Hematopoietic multipotent progenitor cell treated with erythropoietin and hydrocortisone succinate and interleukin-3 and kit ligand, for 17 days (in vitro differentiated cells): ENCODE data around the gene C1orf167.
A peak's percentile ranks its signal among the peaks of the same experiment; 100 is the strongest.

Experiments
- DNase-seq: peaks from one replicate; pipeline ENCODE4 v3.0.0-alpha.2; 2015; ENCODE audit warnings: low spot score

The C1orf167 gene

DNA sequence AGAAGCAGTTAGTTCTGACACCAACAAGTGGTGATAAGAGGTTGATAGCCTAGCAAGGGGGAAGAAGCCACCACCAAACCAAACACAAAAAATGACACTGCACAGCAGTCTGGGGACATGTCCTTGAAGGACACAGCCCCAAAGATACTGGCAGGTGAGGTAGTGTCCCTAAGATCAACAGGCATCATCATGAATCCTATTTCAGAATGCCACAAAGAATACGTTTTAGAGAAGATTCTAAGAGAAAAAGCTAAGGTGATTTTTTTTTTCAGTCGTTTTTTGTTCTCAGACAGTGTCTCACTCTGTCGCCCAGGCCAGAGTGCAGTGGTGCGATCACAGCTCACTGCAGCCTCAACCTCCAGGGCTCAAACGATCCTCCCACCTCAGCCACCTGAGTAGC, 24.2 kb downstream of the C1orf167 start:
- DNase-seq, result peak; percentile 19

GRCh38 chr1:11787251-11787803, 25.3 kb downstream of the C1orf167 start:
- peak; percentile 36 for DNase-seq

GRCh38 chr1:11787804-11788436, 25.9 kb downstream of the C1orf167 start:
- DNase-seq, result no peak

GRCh38 chr1:11788549-11789053, 26.6 kb downstream of the C1orf167 start:
- no peak for DNase-seq

- DNase-seq, result peak; percentile 21
Observed at GRCh38 chr1:11789126-11790067, 27.4 kb downstream of the C1orf167 start.

GRCh38 chr1:11790101-11790879, 28.3 kb downstream of the C1orf167 start:
- DNase-seq, result peak; percentile 31

DNA sequence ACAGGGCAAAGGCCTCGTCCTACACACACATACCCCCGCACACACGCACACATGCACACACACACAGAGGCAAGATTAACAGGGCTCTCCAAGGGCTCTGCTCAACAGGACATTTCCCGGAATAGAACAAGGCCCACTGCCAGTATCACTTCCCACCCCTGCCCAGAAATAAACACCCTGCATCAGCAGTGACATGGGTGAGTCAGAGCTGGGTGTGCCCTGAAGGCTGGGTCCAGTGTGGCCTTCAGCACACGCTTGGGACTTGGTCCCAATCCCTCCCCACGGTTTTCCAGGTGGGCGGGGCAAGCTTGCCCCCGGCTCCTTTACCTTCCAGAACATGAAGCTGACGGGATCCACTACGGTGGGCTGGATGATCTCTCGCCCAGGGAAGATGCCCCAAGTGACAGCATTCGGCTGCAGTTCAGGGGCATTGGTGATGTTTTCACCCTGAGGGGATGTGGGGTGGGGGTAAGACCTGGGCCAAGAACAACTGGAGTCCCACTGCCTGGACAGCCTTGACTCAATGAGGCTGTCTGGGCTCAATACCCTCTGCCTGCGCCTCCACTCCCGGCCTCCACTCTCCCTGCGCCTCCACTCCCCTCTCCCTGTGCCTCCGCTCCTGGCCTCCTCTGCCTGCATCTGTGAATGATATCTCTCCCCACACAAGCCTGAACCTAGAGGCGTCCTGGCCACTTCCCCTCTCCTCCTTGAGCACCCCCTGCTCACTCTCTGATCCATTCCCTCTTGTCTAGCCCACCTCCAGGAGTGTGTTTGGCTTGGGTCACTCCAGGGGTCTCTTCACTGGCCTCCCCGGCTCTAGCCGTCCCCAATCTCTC, 29.1 kb downstream of the C1orf167 start:
- DNase-seq, result peak; percentile 90

DNA sequence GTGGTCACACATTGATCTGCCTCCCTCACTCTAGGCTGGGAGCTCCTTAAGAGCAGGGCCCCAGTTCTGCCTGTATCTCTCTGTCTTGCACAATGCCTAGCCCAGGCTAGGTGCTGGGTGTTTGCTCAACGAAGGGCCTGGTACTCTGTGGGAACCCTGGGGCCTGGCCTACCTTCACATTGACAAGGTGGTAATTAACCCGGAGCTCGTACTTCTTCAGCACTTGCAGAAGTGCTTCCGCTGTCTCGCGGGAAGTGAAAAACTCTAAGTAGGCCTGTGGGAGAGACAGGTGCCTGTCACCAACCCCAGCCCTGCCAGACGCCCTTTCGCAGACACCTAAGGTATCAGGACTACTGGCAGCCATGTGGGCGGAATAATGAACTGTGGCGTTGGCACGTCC, 30.1 kb downstream of the C1orf167 start:
- DNase-seq, result peak; percentile 30

- no peak for DNase-seq
Observed at GRCh38 chr1:11793819-11794218, 31.8 kb downstream of the C1orf167 start.

DNA sequence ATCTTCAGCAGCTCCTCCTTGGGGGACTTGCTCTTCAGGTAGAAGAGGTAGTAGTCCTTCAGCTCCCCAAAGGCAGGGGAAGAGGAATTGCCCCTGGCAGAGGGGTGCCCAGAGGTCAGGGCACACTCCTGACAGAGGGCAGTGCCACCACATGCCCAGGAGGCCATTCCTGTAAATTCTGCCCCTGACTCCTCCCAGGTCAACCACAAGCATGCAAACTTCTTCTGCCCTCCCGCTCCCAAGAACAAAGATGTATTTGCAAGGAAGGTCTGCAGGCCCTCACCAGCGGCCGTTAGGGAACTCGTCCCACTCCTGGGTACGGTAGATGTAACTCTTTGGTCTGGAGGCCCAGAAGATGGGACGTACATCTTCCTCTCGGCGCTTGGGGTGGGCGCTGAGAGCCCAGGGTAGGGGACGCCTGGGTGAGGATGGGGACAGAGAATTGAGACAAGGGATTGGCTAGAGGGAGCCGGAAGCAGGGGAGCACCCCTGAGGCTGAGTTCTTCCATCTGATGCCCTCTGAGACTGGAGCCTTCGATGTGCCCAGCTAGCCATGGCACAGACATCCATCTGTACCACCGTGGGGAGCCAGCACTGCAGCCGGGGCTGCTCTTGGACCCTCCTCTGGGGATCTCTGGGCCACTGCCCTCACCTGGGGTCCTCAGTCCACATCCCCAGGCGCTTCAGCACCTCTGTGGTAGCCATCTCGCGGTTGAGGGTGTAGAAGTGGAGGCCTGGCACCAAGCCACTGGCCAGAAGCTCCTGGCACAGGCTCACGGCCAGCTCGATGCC, 32.6 kb downstream of the C1orf167 start:
- no peak for DNase-seq

DNA sequence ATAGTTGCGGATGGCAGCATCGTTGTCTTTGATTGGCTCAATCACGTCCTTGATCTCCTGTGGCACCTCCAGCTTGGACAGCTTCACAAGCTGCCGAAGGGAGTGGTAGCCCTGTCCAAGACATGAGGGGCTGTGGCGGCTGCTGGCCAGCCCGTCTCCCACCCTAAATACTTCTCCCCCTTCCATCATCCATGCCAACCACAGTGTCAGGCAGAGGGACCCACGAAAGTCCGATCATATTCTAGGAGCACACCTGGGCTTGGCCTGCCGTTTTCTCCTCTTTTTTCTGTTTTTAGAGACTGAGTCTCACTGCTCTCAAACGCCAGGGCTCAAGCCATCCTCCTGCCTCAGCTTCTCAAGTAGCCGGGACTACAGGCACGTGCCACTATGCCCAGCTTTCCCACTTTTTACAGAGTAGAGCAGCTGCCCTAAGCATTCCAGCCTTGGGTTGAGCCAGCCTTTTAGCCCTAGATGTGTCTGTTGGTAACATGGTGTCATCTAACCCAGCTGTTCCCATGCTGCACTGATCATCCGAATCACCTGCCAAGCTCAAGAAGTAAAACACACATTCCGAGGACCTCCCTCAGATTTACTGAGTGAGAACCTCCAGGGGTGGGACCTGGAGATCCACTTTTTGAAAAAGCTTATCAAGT, 33.4 kb downstream of the C1orf167 start:
- DNase-seq, result no peak

- DNase-seq, result peak; percentile 49
Observed at GRCh38 chr1:11796036-11796828, 34.2 kb downstream of the C1orf167 start.

- DNase-seq, result peak; percentile 86
Observed at GRCh38 chr1:11797525-11798216, 35.7 kb downstream of the C1orf167 start.

DNA sequence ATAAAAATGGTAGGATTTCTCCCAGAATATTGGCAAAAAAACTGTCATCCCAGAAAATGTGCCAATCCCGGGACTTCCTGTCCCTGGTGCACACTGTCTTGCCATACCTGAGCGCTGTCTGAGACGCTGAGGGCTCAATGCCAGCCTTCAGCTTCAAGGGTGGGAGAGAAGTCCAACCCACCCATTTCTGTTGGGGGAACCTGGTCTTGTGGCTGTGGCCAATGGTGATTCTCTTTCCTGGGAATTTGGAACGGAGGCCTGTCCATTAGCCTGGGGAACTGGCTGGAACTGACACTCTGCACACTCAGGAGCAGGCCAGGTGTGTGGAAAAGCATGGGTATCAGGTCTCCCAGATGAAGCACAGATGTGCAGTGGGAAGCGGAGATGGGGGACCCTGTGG, 37.1 kb downstream of the C1orf167 start:
- no peak for DNase-seq

DNA sequence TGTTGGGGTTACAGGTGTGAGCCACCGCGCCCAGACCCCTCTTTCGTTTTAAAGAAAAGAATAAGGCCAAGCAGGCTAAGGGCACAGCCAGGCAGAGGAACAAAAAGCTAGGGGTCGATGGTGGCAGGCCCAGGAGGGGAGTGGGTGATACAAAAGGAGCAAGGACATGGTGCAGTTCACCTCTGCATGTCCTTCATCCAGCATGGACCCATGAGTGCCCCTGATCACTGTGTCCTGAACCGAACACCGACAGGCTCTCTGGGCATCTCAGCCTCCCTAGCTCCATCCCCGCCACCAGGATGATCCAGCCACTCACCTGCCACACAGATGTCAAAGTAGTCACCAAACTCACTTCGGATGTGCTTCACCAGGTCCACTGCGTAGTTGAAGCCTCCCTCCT, 37.9 kb downstream of the C1orf167 start:
- DNase-seq, result no peak

GRCh38 chr1:11800391-11800755, 38.4 kb downstream of the C1orf167 start:
- DNase-seq, result no peak

DNA sequence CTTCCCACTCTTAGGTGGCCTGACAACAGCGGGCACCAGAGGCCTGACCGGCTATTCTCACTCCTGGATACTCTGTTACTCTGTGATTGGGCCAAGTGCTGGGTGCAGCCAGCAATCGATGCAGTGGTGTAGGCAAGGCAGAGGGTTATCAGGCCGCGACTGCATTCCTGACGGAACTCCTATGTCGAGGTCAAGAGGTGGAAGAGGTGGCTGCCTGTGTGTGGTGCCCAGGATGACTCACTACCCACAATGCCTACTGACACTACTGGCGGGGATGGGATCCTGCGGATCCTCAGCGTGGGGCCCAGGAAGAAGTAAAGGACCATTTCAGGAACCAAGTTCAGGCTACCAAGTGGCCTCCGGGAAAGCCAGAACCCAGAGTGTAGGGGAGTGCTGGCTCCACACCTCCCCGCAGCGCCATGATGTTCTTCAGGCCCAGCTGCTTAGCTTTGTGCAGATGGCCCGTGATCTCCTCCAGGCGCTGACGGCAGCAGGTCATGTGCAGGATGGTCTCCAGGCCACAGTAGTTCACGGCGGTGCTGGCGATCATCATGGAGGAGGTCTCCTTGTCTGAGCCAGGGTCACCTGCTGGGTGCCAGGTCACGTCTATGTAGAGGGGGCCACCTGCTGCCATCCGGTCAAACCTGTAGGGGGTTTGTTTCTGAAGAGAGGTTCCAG, 38.9 kb downstream of the C1orf167 start:
- no peak for DNase-seq

DNA sequence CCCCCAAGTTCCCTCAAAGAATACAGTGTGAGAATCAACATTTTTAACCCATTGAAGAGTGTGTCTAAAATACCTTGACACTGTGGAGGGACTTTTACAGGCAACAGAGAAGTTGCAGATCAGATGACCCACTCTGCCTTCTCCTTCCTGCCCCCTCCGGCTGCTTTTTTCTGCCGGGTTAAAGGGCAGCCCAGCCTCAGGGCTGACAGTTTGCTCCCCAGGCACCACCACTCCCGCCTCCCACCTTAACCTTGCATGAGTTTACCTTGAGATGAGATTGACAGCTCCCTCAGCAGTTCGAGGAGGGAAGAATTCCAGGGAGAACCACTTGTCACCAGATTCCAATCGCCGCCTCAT, 40.6 kb downstream of the C1orf167 start:
- no peak for DNase-seq
